Left forelimb (tissue), 1 donor: Measurements from ENCODE around the gene USP30.
A peak's percentile ranks its signal among the peaks of the same experiment; 100 is the strongest.
"Not testable (repeated sequence)": the region's sequence is repeated elsewhere in the genome, so short reads cannot be mapped to it uniquely, and the experiment has no call there.

Experiments used
- DNase-seq: peaks from one replicate; pipeline ENCODE4 v3.0.0-alpha.2; 2018; ENCODE audit warnings: low spot score

Gene USP30, protein sequence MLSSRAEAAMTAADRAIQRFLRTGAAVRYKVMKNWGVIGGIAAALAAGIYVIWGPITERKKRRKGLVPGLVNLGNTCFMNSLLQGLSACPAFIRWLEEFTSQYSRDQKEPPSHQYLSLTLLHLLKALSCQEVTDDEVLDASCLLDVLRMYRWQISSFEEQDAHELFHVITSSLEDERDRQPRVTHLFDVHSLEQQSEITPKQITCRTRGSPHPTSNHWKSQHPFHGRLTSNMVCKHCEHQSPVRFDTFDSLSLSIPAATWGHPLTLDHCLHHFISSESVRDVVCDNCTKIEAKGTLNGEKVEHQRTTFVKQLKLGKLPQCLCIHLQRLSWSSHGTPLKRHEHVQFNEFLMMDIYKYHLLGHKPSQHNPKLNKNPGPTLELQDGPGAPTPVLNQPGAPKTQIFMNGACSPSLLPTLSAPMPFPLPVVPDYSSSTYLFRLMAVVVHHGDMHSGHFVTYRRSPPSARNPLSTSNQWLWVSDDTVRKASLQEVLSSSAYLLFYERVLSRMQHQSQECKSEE

DNA sequence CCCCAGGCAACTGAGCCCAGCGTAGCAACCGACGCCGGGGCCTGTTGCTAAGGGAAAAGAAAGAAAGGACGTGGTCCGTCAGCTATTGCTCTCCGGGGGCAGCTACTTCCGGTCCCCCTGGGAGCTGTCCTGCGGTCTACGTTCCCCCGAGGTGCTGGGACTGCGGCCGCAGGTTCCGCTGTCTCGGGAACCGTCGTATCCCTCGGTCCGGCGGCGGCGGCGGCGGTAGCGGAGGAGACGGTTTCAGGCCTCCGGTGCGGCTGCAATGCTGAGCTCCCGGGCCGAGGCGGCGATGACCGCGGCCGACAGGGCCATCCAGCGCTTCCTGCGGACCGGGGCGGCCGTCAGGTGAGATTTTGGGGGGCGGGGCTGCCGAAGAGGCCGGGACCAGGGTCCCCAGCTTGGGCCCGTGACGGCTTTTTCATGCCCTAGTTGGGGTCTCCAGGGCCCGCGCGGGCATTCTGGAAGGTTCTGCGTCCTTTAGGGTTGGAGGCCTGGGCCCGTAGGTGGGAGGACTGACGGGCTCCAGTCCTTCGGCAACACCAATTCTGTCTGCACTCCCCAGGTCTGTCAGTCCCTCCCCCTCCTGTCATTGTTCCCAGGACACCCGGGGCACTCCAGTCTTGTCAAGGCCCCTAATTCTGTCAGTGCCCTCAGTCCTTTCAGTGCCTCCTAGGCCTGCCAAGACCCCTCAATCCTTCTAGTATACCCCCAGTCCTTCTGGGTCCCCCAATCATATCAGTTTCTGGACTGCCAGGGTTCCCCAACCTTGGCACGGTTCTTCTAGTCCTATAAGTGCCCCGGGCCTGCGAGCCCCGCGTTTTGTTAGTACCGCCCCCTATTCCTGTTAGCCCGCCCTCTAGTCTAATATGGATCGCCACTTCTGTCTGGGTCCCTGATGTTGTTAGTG, at the start of gene USP30:
Gene USP30 (plus strand): TSS at position 163 of the 910 bp plus-strand sequence. CDS start 103 bp downstream, at position 266.
- DNase-seq: peak; percentile 91

- DNase-seq: no peak
These were observed 48.4 kb upstream of the USP30 start for GRCh38 chr12:109004017-109004416.

- DNase-seq: no peak
These were observed 42.6 kb upstream of the USP30 start for GRCh38 chr12:109009766-109010165.

GRCh38 chr12:109010259-109010658, 42.1 kb upstream of the USP30 start:
- no peak for DNase-seq

GRCh38 chr12:109014984-109015765, 37.2 kb upstream of the USP30 start:
- DNase-seq: no peak

DNA sequence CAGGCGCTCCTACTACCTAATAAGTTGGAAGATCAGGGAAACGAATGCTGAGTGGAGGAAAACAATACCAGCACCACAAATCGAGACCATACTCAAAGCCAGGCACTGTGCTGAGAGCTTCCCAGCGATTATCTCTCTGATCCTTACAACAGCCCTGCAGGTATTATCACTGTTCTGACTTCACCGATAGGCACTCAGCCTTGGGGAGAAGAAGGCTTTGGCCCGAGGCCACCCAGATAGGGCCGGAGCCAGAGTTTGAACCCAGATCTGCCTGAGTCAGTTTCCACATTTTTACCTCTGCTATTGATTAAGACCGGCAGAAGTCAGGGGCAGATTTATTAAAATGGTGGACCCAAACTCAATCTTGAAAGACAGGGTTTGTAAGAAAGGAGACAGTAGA, 36.4 kb upstream of the USP30 start:
- no peak for DNase-seq

DNA sequence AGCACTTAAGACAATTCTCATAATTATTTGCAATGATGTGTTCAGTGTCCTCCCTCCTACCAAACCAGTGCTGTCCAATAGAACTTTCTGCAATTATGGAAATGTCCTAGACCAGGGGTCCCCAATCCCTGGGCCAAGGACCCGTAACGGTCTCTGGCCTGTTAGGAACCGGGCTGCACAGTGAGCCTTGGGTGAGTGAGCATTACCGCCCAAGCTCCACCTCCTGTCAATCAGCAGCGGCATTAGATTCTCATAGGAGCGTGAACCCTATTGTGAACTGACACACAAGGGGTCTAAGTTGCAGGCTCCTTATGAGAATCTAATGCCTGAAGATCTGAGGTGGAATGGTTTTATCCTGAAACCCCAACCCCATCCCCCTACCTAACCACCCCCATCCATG, 35.4 kb upstream of the USP30 start:
- DNase-seq: no peak

- DNase-seq: no peak
These were observed 34.1 kb upstream of the USP30 start for GRCh38 chr12:109018296-109018695.

DNA sequence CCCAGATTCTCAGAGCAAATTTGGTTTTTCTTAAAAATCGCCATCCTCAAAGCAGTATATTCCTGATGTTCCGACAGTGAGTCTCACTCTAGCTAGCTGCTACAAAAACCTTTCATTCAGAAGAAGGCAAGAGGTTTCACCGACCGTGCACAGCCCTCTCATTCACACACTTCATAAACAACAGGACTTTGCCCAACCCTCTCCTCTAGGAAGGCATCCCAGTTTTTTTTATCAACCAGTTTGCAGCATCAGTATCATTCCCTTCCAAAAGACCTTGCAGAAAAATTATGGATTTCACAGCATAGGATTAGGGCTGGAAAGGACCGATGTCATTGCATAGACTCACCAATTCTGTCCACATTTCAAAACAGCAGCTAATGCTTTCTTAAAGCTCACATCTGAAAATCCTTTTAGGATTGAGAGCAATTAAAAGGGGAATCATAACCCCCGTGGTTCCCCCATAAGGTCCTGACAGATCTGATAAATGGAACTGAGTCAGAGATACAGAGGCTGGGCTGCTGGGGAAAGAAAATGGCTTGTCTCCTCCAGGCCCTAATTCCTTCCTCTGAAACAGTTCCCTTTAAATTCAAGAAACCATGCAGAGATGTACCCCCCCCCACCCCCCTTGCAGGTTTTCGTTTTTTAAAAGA, 32.1 kb upstream of the USP30 start:
- DNase-seq: no peak

GRCh38 chr12:109020796-109021380, 31.5 kb upstream of the USP30 start, which contains the start of gene SVOP:
TSS of gene SVOP (minus strand) at chr12:109021068. CDS start at chr12:109020868, 200 bp downstream.
- peak; percentile 88 for DNase-seq

DNA sequence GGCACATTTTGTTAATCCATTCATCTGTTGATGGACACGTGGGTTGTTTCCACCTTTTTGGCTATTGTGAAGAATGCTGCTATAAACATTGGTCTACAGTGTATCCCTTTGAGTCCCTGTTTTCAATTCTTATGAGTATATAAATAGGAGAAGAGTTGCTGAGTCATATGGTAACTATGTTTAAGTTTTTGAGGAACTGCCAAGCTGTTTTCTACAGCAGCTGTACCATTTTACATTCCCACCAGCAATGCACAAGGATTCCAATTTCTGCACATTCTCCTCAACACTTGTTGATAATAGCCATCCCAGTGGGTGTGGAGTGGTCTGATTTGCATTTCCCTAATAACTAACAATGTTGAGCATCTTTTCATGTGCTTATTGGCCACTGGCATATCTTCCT, 24.6 kb upstream of the USP30 start:
- DNase-seq: no peak

DNA sequence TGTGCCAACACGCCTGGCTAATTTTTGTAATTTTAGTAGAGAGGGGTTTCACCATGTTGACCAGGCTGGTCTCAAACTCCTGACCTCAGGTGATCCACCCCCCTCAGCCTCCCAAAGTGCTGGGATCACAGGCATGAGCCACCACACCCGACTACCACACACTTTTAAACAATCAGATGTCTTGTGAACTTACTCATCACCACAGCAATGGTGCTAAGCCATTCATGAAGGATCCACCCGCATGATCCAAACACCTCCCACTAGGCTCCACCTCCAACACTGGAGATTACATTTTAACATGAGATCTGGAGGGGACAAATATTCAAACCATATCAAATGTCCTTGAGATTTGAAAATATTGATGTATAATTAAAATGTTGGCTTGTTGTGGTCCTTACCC, 23.8 kb upstream of the USP30 start:
- DNase-seq: not testable (repeated sequence)

DNA sequence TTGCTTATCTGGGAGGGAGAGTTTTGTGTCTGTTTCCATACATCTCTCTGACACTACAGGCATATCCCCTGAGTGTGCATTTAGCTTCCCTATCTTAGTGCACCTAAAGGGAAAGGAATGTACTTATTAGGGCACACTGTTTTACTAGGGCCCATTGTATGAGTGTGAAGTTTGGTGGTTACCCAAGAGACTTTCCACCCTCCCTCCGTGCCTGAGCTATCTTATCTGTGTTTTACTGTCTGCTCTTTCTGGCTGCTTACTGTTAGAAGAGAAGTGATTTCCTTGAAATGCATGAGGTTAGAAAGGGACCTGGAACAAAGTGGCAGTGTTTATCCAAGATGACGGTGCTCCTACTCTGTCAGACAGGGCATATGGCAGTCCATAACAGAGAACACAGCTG, 23.0 kb upstream of the USP30 start:
- no peak for DNase-seq

- DNase-seq: no peak
These were observed 18.9 kb upstream of the USP30 start for GRCh38 chr12:109033239-109034196.

GRCh38 chr12:109036975-109037374, 15.4 kb upstream of the USP30 start:
- no peak for DNase-seq

GRCh38 chr12:109044241-109044640, 8.1 kb upstream of the USP30 start:
- no peak for DNase-seq

- DNase-seq: no peak
These were observed 5.1 kb upstream of the USP30 start for GRCh38 chr12:109047081-109047805.

- not testable (repeated sequence) for DNase-seq
These were observed 3.7 kb upstream of the USP30 start for GRCh38 chr12:109048706-109049105.

DNA sequence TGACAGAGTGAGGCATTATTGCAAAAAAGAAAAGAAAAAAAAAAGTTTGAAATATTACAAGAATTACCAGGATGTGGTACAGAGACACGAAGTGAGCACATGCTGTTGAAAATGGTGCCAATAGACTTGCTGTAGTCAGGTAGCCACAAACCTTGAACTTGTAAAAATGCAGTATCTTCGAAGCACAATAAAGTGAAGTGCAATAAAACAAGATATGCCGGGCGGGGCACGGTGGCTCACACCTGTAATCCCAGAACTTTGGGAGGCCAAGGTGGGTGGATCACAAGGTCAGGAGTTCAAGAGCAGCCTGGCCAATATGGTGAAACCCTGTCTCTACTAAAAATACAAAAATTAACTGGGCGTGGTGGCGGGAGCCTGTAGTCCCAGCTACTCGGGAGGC, 2.6 kb upstream of the USP30 start:
- DNase-seq: not testable (repeated sequence)
